Mesenchymal stem cell (in vitro differentiated cells and primary cell): ENCODE measurements around the gene XPNPEP3.
A peak's percentile ranks its signal among the peaks of the same experiment; 100 is the strongest.
"Not testable (repeated sequence)": the region's sequence is repeated elsewhere in the genome, so short reads cannot be mapped to it uniquely, and the experiment has no call there.

Experiments
- DNase-seq: peaks from one replicate; pipeline ENCODE4 v3.0.0-alpha.2; 2013
- H2AFZ ChIP-seq: one replicate; pipeline ENCODE4 v1.6.1; 2013; ENCODE audit warnings: low read depth, mild to moderate bottlenecking, control low read depth, inconsistent platforms, low read length, moderate library complexity
- H2AK5ac ChIP-seq: 2 replicates; pipeline ENCODE4 v1.6.1; 2013; ENCODE audit warnings: low read length, moderate library complexity, mild to moderate bottlenecking, inconsistent platforms; ENCODE audit not compliant: severe bottlenecking
- H2BK120ac ChIP-seq: one replicate; pipeline ENCODE4 v1.6.1; 2013; ENCODE audit warnings: low read depth, mild to moderate bottlenecking, inconsistent platforms, low read length, moderate library complexity
- H2BK12ac ChIP-seq, 2 experiments: one replicate each; pipeline ENCODE4 v1.6.1; 2013; ENCODE audit warnings: inconsistent platforms in 2 of 2, low read length in 2 of 2, mild to moderate bottlenecking in 2 of 2, moderate library complexity in 2 of 2, control low read depth in 1 of 2
- H2BK15ac ChIP-seq: one replicate; pipeline ENCODE4 v1.6.1; 2013; ENCODE audit warnings: mild to moderate bottlenecking, low read depth, inconsistent platforms; ENCODE audit not compliant: poor library complexity, severe bottlenecking
- H2BK5ac ChIP-seq: 2 replicates; pipeline ENCODE4 v1.6.1; 2013; ENCODE audit warnings: low read depth, mild to moderate bottlenecking, low read length, control low read depth, inconsistent platforms; ENCODE audit not compliant: poor library complexity, severe bottlenecking
- H3K14ac ChIP-seq, 2 experiments: one replicate each; pipeline ENCODE4 v1.6.1; 2013; ENCODE audit warnings: inconsistent platforms in 2 of 2, low read length in 2 of 2, control low read depth in 1 of 2, mild to moderate bottlenecking in 1 of 2, moderate library complexity in 1 of 2
- H3K18ac ChIP-seq, 2 experiments: one replicate each; pipeline ENCODE4 v1.6.1; 2013; ENCODE audit warnings: inconsistent platforms in 2 of 2, low read length in 2 of 2, control low read depth in 1 of 2, low read depth in 1 of 2, mild to moderate bottlenecking in 1 of 2
- H3K23ac ChIP-seq, 2 experiments: one replicate each; pipeline ENCODE4 v1.6.1; 2013; ENCODE audit warnings: inconsistent platforms in 2 of 2, low read length in 2 of 2, mild to moderate bottlenecking in 2 of 2, moderate library complexity in 2 of 2, control low read depth in 1 of 2
- H3K27ac ChIP-seq: 2 replicates; pipeline ENCODE4 v1.5.1; 2013; ENCODE audit warnings: mild to moderate bottlenecking, moderate library complexity, low read length, control low read depth, inconsistent platforms; ENCODE audit not compliant: poor library complexity, severe bottlenecking
- H3K27me3 ChIP-seq, 2 experiments: 2 replicates each; pipeline versions ENCODE4 v1.6.1 to v1.7.0; 2013; ENCODE audit warnings: low read length in 2 of 2, mild to moderate bottlenecking in 2 of 2, moderate library complexity in 2 of 2, control low read depth in 1 of 2, inconsistent platforms in 1 of 2; ENCODE audit not compliant: control insufficient read depth in 1 of 2, insufficient read depth in 1 of 2
- H3K36me3 ChIP-seq, 2 experiments: 2 replicates each; pipeline versions ENCODE4 v1.6.1 to v1.7.0; 2013; ENCODE audit warnings: low read length in 2 of 2, control low read depth in 1 of 2, inconsistent platforms in 1 of 2, low read depth in 1 of 2, mild to moderate bottlenecking in 1 of 2; ENCODE audit not compliant: insufficient read depth in 2 of 2, control insufficient read depth in 1 of 2
- H3K4ac ChIP-seq, 2 experiments: one replicate each; pipeline ENCODE4 v1.6.1; 2013; ENCODE audit warnings: inconsistent platforms in 2 of 2, low read length in 2 of 2, mild to moderate bottlenecking in 2 of 2, moderate library complexity in 2 of 2, control low read depth in 1 of 2, low read depth in 1 of 2
- H3K4me1 ChIP-seq: 2 replicates; pipeline ENCODE4 v1.6.1; 2013; ENCODE audit warnings: low read depth, low read length, control low read depth; ENCODE audit not compliant: control insufficient read depth, insufficient read depth
- H3K4me2 ChIP-seq: 2 replicates; pipeline ENCODE4 v1.6.1; 2013; ENCODE audit warnings: low read length, mild to moderate bottlenecking, inconsistent platforms; ENCODE audit not compliant: poor library complexity, severe bottlenecking
- H3K4me3 ChIP-seq, 2 experiments: 2 replicates each; pipeline versions ENCODE4 v1.5.1 to v1.7.0; 2013; ENCODE audit warnings: low read length in 2 of 2, mild to moderate bottlenecking in 2 of 2, control low read depth in 1 of 2, low read depth in 1 of 2; ENCODE audit not compliant: insufficient read depth in 1 of 2
- H3K79me1 ChIP-seq: replicated peaks from 2 replicates; pipeline ENCODE4 v1.6.1; 2013; ENCODE audit warnings: mild to moderate bottlenecking, control low read depth, low read length, inconsistent platforms; ENCODE audit not compliant: poor library complexity, severe bottlenecking
- H3K9ac ChIP-seq: 2 replicates; pipeline ENCODE4 v1.7.0; 2013; ENCODE audit warnings: mild to moderate bottlenecking, low read length, moderate library complexity
- H3K9me3 ChIP-seq: 2 replicates; pipeline ENCODE4 v1.7.0; 2013; ENCODE audit warnings: mild to moderate bottlenecking, low read length; ENCODE audit not compliant: control insufficient read depth
- H4K8ac ChIP-seq: one replicate; pipeline ENCODE4 v1.6.1; 2013; ENCODE audit warnings: inconsistent platforms, mild to moderate bottlenecking, low read length, moderate library complexity
- H4K91ac ChIP-seq: one replicate; pipeline ENCODE4 v1.6.1; 2013; ENCODE audit warnings: mild to moderate bottlenecking, low read length, inconsistent platforms
- WGBS: methylation state at CpG from one replicate; pipeline ENCODE4 v1.1.7; 2013; ENCODE audit warnings: mixed read lengths; 5-methylcytosine and 5-hydroxymethylcytosine counted together

XPNPEP3 gene

GRCh38 chr22:40826292-40826691 lies 30.7 kb upstream of the XPNPEP3 start:
- H3K4me3 ChIP-seq, DNase-seq, H3K27me3 ChIP-seq, H3K4ac ChIP-seq, H3K9ac ChIP-seq, H3K4me1 ChIP-seq, H2AK5ac ChIP-seq, H2BK5ac ChIP-seq, H3K27ac ChIP-seq, H2AFZ ChIP-seq, H3K18ac ChIP-seq, H2BK15ac ChIP-seq, H3K4me2 ChIP-seq, H2BK12ac ChIP-seq, H3K14ac ChIP-seq, H4K8ac ChIP-seq, H3K23ac ChIP-seq, H3K79me1 ChIP-seq, H2BK120ac ChIP-seq, H3K9me3 ChIP-seq, H4K91ac ChIP-seq: not testable (repeated sequence)
- 100% methylated on average over 2 of the region's 2 CpGs for WGBS
- peaks cover 9 to 86% of the 10 kb centered on the region in 2 experiments for H3K36me3 ChIP-seq

DNA sequence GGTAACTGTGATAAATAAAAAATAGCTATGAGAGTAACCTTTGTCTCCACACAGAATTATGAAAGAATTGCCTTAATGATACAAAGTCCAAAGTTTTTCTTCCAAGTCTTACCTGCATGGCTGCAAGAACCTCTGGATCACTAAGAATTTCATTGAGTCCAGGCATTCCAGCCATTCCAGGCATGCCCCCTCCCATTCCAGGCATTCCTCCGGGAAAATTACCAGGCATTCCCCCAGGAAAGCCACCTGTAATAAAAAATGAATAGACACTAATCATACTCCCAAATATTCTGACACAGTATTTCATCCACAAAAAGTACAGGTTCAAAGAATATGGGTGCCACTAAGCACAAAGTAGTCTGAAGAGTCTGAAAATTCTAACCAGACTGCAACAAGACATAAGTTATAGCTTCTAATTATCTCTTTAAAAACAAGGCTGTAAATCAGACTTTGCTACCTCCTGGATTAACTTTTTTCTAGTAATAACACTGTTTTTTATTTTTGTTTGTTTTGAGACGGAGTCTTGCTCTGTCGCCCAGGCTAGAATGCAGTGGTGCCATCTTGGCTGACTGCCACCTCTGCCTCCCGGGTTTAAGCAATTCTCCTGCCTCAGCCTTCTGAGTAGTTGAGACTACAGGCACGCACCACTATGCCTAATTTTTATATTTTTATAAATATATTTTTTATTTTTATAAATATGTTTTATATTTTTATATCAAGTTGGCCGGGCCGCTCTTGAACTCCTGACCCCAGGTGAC lies 29.8 kb upstream of the XPNPEP3 start:
- H3K9me3 ChIP-seq, result no peaks in the 10 kb centered on the region

DNA sequence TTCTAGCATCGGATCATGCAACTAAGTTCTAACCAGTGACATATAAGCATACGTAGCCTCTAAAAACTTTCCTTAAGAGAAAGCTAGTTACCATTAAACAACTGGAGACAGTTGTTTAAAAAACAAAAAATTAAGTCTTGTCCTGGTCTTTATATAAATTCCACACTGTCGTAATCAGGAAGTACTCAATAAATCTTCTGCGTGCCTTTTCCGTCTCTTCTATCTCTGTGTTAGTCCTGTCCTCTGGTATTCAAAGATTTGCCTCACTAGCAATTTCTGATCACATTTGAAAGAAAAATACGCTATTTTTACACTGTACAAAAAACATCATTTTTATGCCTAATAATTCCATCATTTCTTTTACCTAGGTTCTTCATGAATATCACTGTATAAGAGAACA lies 27.8 kb upstream of the XPNPEP3 start:
- H2BK12ac ChIP-seq, result no peak overlapping the region
- H3K27me3 ChIP-seq, result no peaks in the 10 kb centered on the region
- H3K27ac ChIP-seq, result no peak overlapping the region
- no peak overlapping the region for H4K8ac ChIP-seq
- H2BK120ac ChIP-seq, result no peak overlapping the region
- no peak overlapping the region for H3K4me3 ChIP-seq
- 82% methylated on average over 6 of the region's 6 CpGs for WGBS
- H2BK15ac ChIP-seq, result no peak overlapping the region
- no peaks in the 10 kb centered on the region for H3K9me3 ChIP-seq
- peaks cover 8% of the 10 kb centered on the region for H3K79me1 ChIP-seq
- H3K4me2 ChIP-seq, result no peak overlapping the region
- no peak overlapping the region for H3K4ac ChIP-seq
- no peak overlapping the region for H3K18ac ChIP-seq
- H3K14ac ChIP-seq, result no peak overlapping the region
- H3K23ac ChIP-seq, result no peak overlapping the region
- H3K4me1 ChIP-seq, result peaks cover 2% of the 10 kb centered on the region
- no peak overlapping the region for H4K91ac ChIP-seq
- no peak overlapping the region for H2BK5ac ChIP-seq
- no peak overlapping the region for H3K9ac ChIP-seq
- H2AK5ac ChIP-seq, result no peak overlapping the region
- H3K36me3 ChIP-seq, result peaks cover 19 to 91% of the 10 kb centered on the region in 2 experiments
- no peak overlapping the region for H2AFZ ChIP-seq
- DNase-seq, result peak; percentile 43

More for the DNA sequence above, 29.8 kb upstream of the XPNPEP3 start:
- no peak overlapping the region for H3K14ac ChIP-seq
- H3K27me3 ChIP-seq, result no peaks in the 10 kb centered on the region
- no peak overlapping the region for H4K8ac ChIP-seq
- no peak overlapping the region for H3K4me2 ChIP-seq
- DNase-seq, result no peak
- no peak overlapping the region for H3K4me3 ChIP-seq
- H2BK15ac ChIP-seq, result no peak overlapping the region
- H3K4ac ChIP-seq, result no peak overlapping the region
- no peak overlapping the region for H3K9ac ChIP-seq
- peaks cover 3% of the 10 kb centered on the region for H3K79me1 ChIP-seq
- no peak overlapping the region for H2BK120ac ChIP-seq
- no peak overlapping the region for H4K91ac ChIP-seq
- no peak overlapping the region for H3K18ac ChIP-seq
- peaks cover 11 to 93% of the 10 kb centered on the region in 2 experiments for H3K36me3 ChIP-seq
- no peak overlapping the region for H2AFZ ChIP-seq
- peak overlapping the region; percentile 10 for H3K27ac ChIP-seq
- H3K4me1 ChIP-seq, result peaks cover 2% of the 10 kb centered on the region
- H3K23ac ChIP-seq, result no peak overlapping the region
- no peak overlapping the region for H2AK5ac ChIP-seq
- H2BK12ac ChIP-seq, result no peak overlapping the region
- WGBS, result 100% methylated on average over 5 of the region's 7 CpGs
- H2BK5ac ChIP-seq, result no peak overlapping the region

- Histone ChIP-seq H2BK12ac (no peak overlapping the region), H3K23ac (no peak overlapping the region), H2BK5ac (no peak overlapping the region), H3K14ac (no peak overlapping the region), H2BK15ac (no peak overlapping the region), H3K36me3 (peaks cover 27 to 96% of the 10 kb centered on the region in 2 experiments), H3K4me2 (no peak overlapping the region), H4K8ac (no peak overlapping the region), H3K4me1 (no peaks in the 10 kb centered on the region), H3K79me1 (peaks cover 11% of the 10 kb centered on the region), H3K9ac (no peak overlapping the region), H3K4ac (no peak overlapping the region), H3K18ac (no peak overlapping the region), H3K9me3 (no peaks in the 10 kb centered on the region), H3K4me3 (no peak overlapping the region), H4K91ac (no peak overlapping the region), H2AK5ac (no peak overlapping the region), H3K27me3 (no peaks in the 10 kb centered on the region), H3K27ac (no peak overlapping the region), H2BK120ac (no peak overlapping the region), H2AFZ (no peak overlapping the region)
- no peak for DNase-seq
- 100% methylated on average over 1 of the region's 3 CpGs for WGBS
These were observed 22.3 kb upstream of the XPNPEP3 start for GRCh38 chr22:40834619-40835018.
